ENCODE data around the gene TMEM187. TPM values are rescaled to one million over a fixed set of nuclear protein-coding genes. Genes with fewer than 3 reads are reported as not detected.

TMEM187 gene
- total and polyA plus RNA-seq, 2 donors (not counting 1 experiment from before 2014, with no cell fraction given), result 5.5 to 6.4 TPM

DNA sequence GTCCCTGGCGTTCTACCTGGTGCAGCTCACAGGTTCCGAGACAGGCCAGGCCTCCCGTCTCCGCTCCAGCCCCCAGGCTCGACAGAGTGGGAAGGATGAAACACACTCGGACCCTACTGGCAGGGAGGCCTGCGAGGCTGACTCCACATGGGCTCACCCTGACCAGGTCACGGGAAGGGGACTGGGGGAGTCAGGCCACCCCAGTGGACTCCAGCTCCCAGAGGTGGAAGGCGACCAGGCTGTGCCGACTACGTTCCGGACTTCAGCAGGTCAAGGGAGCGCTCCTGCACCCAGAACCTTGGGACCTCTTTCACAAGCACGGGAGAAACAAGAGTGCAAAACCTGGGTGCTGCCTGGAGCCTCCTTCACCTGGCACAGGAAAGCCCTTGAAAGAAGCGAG is 51.7 kb downstream of the TMEM187 start:
- Histone ChIP-seq H3K27me3 (replicated peaks in 1 of 4; ENCODE audit: control extremely low read depth in 1 of 4, control insufficient read depth in 3 of 4, insufficient read depth in 4 of 4, low read length in 3 of 4) (no peaks in the 10 kb centered on the region), H3K9me3 (ENCODE audit: control extremely low read depth in 1 of 3, control insufficient read depth in 2 of 3, insufficient read depth in 1 of 3, low read length in 2 of 3) (no peaks in the 10 kb centered on the region), H3K9ac (ENCODE audit: low read length) (no peak overlapping the region), H3K79me2 (ENCODE audit: control insufficient read depth, insufficient read depth, low read length) (peaks cover 8% of the 10 kb centered on the region), H3K4me2 (replicated peaks; ENCODE audit: low read depth, low read length, poor library complexity, severe bottlenecking) (no peak overlapping the region), H3K36me3 (replicated peaks in 1 of 2; ENCODE audit: control extremely low read depth in 1 of 2, control insufficient read depth in 1 of 2, extremely low read depth in 1 of 2, insufficient read depth in 2 of 2, low read length in 1 of 2) (peaks cover 0 to 19% of the 10 kb centered on the region in 2 experiments), H2AFZ (ENCODE audit: insufficient read depth, low read depth, low read length, poor library complexity, severe bottlenecking) (no peak overlapping the region), H3K27ac (ENCODE audit: low read length in 2 of 2) (no peak overlapping the region), H3K4me3 (ENCODE audit: control extremely low read depth in 1 of 5, extremely low read depth in 1 of 5, insufficient read depth in 1 of 5, low read depth in 2 of 5, low read length in 4 of 5) (no peak overlapping the region), H3K4me1 (ENCODE audit: control insufficient read depth in 2 of 2, insufficient read depth in 2 of 2, low read length in 2 of 2) (peaks cover 6 to 8% of the 10 kb centered on the region in 2 donors), H4K20me1 (ENCODE audit: control insufficient read depth, insufficient read depth, low read length, poor library complexity, severe bottlenecking) (no peaks in the 10 kb centered on the region)
- Mint-ChIP-seq H3K27ac (no peak overlapping the region), H3K4me3 (no peak overlapping the region), H3K9me3 (ENCODE audit: insufficient read depth) (no peaks in the 10 kb centered on the region), H3K27me3 (no peaks in the 10 kb centered on the region), H3K4me1 (peaks cover 5% of the 10 kb centered on the region)
- ChIA-PET POLR2A (no interaction called here), CTCF (no interaction called here)
- 99% methylated on average over 14 of the region's 15 CpGs for WGBS (ENCODE audit: insufficient coverage)
- TF ChIP-seq, protein P1, sequence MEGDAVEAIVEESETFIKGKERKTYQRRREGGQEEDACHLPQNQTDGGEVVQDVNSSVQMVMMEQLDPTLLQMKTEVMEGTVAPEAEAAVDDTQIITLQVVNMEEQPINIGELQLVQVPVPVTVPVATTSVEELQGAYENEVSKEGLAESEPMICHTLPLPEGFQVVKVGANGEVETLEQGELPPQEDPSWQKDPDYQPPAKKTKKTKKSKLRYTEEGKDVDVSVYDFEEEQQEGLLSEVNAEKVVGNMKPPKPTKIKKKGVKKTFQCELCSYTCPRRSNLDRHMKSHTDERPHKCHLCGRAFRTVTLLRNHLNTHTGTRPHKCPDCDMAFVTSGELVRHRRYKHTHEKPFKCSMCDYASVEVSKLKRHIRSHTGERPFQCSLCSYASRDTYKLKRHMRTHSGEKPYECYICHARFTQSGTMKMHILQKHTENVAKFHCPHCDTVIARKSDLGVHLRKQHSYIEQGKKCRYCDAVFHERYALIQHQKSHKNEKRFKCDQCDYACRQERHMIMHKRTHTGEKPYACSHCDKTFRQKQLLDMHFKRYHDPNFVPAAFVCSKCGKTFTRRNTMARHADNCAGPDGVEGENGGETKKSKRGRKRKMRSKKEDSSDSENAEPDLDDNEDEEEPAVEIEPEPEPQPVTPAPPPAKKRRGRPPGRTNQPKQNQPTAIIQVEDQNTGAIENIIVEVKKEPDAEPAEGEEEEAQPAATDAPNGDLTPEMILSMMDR (IDR thresholded peaks at IDR 0.05), result no peak
- TF ChIP-seq EZH2 (IDR thresholded peaks at IDR 0.05; ENCODE audit: borderline replicate concordance, insufficient read depth, low read depth, low read length, poor library complexity, severe bottlenecking), result no peak
- intact Hi-C loops (cut with micrococcal nuclease), result no loop called here
- no peak for ATAC-seq (ENCODE audit: low read depth)
- no peak for DNase-seq

DNA sequence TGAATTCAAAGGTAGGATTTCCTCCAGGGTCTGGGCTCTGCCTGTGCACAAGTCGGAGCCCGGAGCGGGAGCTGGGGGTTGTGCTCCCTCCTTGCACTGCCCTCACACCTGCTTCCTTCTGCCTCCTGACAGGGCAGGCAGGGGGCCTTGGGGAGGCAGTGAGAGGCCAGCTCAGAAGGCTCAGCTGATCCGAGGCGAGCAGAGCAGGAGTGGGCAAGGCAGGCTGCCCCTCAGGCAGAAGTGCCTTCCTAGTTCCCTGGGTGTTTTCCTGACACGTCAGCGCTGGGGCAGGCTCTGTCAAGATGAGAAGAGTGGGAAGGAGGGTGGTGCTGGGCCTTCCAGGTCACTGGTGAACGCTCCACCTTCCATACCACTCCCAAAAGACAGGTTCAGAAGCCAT is 52.7 kb downstream of the TMEM187 start:
- Mint-ChIP-seq H3K27ac (no peak overlapping the region), H3K9me3 (ENCODE audit: insufficient read depth) (no peaks in the 10 kb centered on the region), H3K4me1 (peaks cover 4% of the 10 kb centered on the region), H3K27me3 (no peaks in the 10 kb centered on the region), H3K4me3 (no peak overlapping the region)
- Histone ChIP-seq H3K4me2 (replicated peaks; ENCODE audit: low read depth, low read length, poor library complexity, severe bottlenecking) (no peak overlapping the region), H3K9ac (ENCODE audit: low read length) (no peak overlapping the region), H3K9me3 (ENCODE audit: control extremely low read depth in 1 of 3, control insufficient read depth in 2 of 3, insufficient read depth in 1 of 3, low read length in 2 of 3) (no peaks in the 10 kb centered on the region), H2AFZ (ENCODE audit: insufficient read depth, low read depth, low read length, poor library complexity, severe bottlenecking) (no peak overlapping the region), H3K4me1 (ENCODE audit: control insufficient read depth in 2 of 2, insufficient read depth in 2 of 2, low read length in 2 of 2) (peaks cover 6 to 8% of the 10 kb centered on the region in 2 donors), H3K4me3 (ENCODE audit: control extremely low read depth in 1 of 5, extremely low read depth in 1 of 5, insufficient read depth in 1 of 5, low read depth in 2 of 5, low read length in 4 of 5) (no peak overlapping the region), H3K27me3 (replicated peaks in 1 of 4; ENCODE audit: control extremely low read depth in 1 of 4, control insufficient read depth in 3 of 4, insufficient read depth in 4 of 4, low read length in 3 of 4) (no peaks in the 10 kb centered on the region), H3K36me3 (replicated peaks in 1 of 2; ENCODE audit: control extremely low read depth in 1 of 2, control insufficient read depth in 1 of 2, extremely low read depth in 1 of 2, insufficient read depth in 2 of 2, low read length in 1 of 2) (peaks cover 0 to 19% of the 10 kb centered on the region in 2 experiments), H3K27ac (ENCODE audit: low read length in 2 of 2) (no peak overlapping the region), H3K79me2 (ENCODE audit: control insufficient read depth, insufficient read depth, low read length) (peaks cover 5% of the 10 kb centered on the region), H4K20me1 (ENCODE audit: control insufficient read depth, insufficient read depth, low read length, poor library complexity, severe bottlenecking) (no peaks in the 10 kb centered on the region)
- intact Hi-C loops (cut with micrococcal nuclease), result no loop called here
- no CpG with 5 or more reads among the region's 8 CpGs for WGBS (ENCODE audit: insufficient coverage)
- TF ChIP-seq, protein P1 (IDR thresholded peaks at IDR 0.05), result no peak
- TF ChIP-seq EZH2 (IDR thresholded peaks at IDR 0.05; ENCODE audit: borderline replicate concordance, insufficient read depth, low read depth, low read length, poor library complexity, severe bottlenecking), result no peak
- CTCF ChIA-PET, result no interaction called here
- POLR2A ChIA-PET, result no interaction called here
- no peak for ATAC-seq (ENCODE audit: low read depth)
- DNase-seq, result no peak
